ENCODE measurements around the gene PTGIS.
"Not testable (repeated sequence)": the region's sequence is repeated elsewhere in the genome, so short reads cannot be mapped to it uniquely, and the experiment has no call there.

DNA sequence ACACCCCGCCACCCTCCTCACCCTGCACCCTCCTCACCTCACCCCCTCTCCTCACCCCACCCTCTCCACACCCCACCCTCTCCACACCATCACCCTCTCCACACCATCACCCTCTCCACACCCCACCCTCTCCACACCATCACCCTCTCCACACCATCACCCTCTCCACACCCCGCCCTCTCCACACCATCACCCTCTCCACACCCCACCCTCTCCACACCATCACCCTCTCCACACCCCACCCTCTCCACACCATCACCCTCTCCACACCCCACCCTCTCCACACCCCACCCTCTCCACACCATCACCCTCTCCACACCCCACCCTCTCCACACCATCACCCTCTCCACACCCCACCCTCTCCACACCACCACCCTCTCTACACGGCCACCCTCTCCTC lies 49.5 kb upstream of the PTGIS start:
- TF ChIP-seq, protein P1, sequence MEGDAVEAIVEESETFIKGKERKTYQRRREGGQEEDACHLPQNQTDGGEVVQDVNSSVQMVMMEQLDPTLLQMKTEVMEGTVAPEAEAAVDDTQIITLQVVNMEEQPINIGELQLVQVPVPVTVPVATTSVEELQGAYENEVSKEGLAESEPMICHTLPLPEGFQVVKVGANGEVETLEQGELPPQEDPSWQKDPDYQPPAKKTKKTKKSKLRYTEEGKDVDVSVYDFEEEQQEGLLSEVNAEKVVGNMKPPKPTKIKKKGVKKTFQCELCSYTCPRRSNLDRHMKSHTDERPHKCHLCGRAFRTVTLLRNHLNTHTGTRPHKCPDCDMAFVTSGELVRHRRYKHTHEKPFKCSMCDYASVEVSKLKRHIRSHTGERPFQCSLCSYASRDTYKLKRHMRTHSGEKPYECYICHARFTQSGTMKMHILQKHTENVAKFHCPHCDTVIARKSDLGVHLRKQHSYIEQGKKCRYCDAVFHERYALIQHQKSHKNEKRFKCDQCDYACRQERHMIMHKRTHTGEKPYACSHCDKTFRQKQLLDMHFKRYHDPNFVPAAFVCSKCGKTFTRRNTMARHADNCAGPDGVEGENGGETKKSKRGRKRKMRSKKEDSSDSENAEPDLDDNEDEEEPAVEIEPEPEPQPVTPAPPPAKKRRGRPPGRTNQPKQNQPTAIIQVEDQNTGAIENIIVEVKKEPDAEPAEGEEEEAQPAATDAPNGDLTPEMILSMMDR (IDR thresholded peaks at IDR 0.05; ENCODE audit: insufficient read depth, low read length): not testable (repeated sequence)
- not testable (repeated sequence) for TF ChIP-seq POLR2AphosphoS5 (IDR thresholded peaks at IDR 0.05; ENCODE audit: low read depth); SPI1 (IDR thresholded peaks at IDR 0.05; ENCODE audit: borderline replicate concordance, low read depth); GABPA (IDR thresholded peaks at IDR 0.05; ENCODE audit: low read depth)
- TF ChIP-seq, protein P2, sequence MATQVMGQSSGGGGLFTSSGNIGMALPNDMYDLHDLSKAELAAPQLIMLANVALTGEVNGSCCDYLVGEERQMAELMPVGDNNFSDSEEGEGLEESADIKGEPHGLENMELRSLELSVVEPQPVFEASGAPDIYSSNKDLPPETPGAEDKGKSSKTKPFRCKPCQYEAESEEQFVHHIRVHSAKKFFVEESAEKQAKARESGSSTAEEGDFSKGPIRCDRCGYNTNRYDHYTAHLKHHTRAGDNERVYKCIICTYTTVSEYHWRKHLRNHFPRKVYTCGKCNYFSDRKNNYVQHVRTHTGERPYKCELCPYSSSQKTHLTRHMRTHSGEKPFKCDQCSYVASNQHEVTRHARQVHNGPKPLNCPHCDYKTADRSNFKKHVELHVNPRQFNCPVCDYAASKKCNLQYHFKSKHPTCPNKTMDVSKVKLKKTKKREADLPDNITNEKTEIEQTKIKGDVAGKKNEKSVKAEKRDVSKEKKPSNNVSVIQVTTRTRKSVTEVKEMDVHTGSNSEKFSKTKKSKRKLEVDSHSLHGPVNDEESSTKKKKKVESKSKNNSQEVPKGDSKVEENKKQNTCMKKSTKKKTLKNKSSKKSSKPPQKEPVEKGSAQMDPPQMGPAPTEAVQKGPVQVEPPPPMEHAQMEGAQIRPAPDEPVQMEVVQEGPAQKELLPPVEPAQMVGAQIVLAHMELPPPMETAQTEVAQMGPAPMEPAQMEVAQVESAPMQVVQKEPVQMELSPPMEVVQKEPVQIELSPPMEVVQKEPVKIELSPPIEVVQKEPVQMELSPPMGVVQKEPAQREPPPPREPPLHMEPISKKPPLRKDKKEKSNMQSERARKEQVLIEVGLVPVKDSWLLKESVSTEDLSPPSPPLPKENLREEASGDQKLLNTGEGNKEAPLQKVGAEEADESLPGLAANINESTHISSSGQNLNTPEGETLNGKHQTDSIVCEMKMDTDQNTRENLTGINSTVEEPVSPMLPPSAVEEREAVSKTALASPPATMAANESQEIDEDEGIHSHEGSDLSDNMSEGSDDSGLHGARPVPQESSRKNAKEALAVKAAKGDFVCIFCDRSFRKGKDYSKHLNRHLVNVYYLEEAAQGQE (IDR thresholded peaks at IDR 0.05; ENCODE audit: insufficient replicate concordance, low read depth): not testable (repeated sequence)
